H1 (cell line): Measurements from ENCODE around the gene CTNND2. TPM values are rescaled to one million over a fixed set of nuclear protein-coding genes. Genes with fewer than 3 reads are reported as not detected.

Source experiments
- polyA plus RNA-seq, 7 experiments: library from polyadenylated mRNA; depleted of rRNA in 3 of 7; stranded (reverse) in 5 of 7; unstranded in 2 of 7; fragments of >200 nt in 5 of 7; fragments of 200-250 nt in 2 of 7; gene quantifications; 1 replicate in 5 of 7; 2 replicates in 1 of 7; 4 replicates in 1 of 7; pipeline versions ENCODE4 v1.2.1 to v1.2.3, GENCODE V29; 2011 to 2013; ENCODE audit warnings: missing spikeins in 2 of 7, mixed read lengths in 2 of 7
- total RNA-seq: library from RNA; stranded (reverse); fragmentation: NEBNext Ultra II Directional; extraction: Animal tissue kit (Norgen Biotek cat#: 25700); gene quantifications from 2 replicates; pipeline ENCODE4 v1.2.1, GENCODE V29; 2021
- TF ChIP-seq, protein P1 (sequence below): fragments of 300-600 bp; sonication (generic); IDR thresholded peaks from 2 replicates; pipeline ENCODE4 v1.7.1; 2012; ENCODE audit warnings: low read length, moderate library complexity, mild to moderate bottlenecking, inconsistent platforms; ENCODE audit not compliant: insufficient replicate concordance

Gene CTNND2
- total and polyA plus RNA-seq, 2 of the 8 experiments (the other 6 are each of a cell fraction or from before 2014, with no cell fraction given), result 7.4 to 14.2 TPM

DNA sequence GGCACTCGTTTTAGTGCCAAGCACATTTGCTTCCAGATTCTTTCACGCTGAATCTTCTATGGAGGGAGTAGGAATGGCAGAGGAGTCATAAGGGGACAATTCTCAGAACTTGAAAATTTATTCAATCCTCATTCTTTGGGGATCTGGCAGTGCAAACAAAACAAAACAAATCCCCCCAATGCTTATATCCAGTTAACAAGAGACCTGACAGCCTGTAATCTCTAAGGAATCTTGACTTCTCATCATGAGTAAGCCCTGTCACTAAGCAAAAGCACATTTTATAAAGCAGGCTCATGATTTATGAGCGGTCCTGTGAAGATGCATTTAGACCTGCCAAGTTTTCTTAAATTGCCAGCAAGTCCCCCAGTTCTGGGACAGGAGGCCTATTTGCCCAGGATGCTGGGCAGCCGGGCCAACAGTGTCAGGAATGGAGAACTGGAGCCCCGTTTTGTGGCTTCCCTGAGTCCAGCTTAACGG is 513.9 kb downstream of the CTNND2 start (continued):
- TF ChIP-seq, protein P1, sequence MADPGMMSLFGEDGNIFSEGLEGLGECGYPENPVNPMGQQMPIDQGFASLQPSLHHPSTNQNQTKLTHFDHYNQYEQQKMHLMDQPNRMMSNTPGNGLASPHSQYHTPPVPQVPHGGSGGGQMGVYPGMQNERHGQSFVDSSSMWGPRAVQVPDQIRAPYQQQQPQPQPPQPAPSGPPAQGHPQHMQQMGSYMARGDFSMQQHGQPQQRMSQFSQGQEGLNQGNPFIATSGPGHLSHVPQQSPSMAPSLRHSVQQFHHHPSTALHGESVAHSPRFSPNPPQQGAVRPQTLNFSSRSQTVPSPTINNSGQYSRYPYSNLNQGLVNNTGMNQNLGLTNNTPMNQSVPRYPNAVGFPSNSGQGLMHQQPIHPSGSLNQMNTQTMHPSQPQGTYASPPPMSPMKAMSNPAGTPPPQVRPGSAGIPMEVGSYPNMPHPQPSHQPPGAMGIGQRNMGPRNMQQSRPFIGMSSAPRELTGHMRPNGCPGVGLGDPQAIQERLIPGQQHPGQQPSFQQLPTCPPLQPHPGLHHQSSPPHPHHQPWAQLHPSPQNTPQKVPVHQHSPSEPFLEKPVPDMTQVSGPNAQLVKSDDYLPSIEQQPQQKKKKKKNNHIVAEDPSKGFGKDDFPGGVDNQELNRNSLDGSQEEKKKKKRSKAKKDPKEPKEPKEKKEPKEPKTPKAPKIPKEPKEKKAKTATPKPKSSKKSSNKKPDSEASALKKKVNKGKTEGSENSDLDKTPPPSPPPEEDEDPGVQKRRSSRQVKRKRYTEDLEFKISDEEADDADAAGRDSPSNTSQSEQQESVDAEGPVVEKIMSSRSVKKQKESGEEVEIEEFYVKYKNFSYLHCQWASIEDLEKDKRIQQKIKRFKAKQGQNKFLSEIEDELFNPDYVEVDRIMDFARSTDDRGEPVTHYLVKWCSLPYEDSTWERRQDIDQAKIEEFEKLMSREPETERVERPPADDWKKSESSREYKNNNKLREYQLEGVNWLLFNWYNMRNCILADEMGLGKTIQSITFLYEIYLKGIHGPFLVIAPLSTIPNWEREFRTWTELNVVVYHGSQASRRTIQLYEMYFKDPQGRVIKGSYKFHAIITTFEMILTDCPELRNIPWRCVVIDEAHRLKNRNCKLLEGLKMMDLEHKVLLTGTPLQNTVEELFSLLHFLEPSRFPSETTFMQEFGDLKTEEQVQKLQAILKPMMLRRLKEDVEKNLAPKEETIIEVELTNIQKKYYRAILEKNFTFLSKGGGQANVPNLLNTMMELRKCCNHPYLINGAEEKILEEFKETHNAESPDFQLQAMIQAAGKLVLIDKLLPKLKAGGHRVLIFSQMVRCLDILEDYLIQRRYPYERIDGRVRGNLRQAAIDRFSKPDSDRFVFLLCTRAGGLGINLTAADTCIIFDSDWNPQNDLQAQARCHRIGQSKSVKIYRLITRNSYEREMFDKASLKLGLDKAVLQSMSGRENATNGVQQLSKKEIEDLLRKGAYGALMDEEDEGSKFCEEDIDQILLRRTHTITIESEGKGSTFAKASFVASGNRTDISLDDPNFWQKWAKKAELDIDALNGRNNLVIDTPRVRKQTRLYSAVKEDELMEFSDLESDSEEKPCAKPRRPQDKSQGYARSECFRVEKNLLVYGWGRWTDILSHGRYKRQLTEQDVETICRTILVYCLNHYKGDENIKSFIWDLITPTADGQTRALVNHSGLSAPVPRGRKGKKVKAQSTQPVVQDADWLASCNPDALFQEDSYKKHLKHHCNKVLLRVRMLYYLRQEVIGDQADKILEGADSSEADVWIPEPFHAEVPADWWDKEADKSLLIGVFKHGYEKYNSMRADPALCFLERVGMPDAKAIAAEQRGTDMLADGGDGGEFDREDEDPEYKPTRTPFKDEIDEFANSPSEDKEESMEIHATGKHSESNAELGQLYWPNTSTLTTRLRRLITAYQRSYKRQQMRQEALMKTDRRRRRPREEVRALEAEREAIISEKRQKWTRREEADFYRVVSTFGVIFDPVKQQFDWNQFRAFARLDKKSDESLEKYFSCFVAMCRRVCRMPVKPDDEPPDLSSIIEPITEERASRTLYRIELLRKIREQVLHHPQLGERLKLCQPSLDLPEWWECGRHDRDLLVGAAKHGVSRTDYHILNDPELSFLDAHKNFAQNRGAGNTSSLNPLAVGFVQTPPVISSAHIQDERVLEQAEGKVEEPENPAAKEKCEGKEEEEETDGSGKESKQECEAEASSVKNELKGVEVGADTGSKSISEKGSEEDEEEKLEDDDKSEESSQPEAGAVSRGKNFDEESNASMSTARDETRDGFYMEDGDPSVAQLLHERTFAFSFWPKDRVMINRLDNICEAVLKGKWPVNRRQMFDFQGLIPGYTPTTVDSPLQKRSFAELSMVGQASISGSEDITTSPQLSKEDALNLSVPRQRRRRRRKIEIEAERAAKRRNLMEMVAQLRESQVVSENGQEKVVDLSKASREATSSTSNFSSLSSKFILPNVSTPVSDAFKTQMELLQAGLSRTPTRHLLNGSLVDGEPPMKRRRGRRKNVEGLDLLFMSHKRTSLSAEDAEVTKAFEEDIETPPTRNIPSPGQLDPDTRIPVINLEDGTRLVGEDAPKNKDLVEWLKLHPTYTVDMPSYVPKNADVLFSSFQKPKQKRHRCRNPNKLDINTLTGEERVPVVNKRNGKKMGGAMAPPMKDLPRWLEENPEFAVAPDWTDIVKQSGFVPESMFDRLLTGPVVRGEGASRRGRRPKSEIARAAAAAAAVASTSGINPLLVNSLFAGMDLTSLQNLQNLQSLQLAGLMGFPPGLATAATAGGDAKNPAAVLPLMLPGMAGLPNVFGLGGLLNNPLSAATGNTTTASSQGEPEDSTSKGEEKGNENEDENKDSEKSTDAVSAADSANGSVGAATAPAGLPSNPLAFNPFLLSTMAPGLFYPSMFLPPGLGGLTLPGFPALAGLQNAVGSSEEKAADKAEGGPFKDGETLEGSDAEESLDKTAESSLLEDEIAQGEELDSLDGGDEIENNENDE, result no peak
